GM21447 (cell line): ENCODE measurements around the gene POU3F3.

ENCODE experiments used
- ATAC-seq: cut with Tn5 transposase; IDR thresholded peaks from one replicate; pipeline ENCODE4 v1.9.1; 2021; ENCODE audit not compliant: unreplicated experiment

POU3F3 gene

DNA sequence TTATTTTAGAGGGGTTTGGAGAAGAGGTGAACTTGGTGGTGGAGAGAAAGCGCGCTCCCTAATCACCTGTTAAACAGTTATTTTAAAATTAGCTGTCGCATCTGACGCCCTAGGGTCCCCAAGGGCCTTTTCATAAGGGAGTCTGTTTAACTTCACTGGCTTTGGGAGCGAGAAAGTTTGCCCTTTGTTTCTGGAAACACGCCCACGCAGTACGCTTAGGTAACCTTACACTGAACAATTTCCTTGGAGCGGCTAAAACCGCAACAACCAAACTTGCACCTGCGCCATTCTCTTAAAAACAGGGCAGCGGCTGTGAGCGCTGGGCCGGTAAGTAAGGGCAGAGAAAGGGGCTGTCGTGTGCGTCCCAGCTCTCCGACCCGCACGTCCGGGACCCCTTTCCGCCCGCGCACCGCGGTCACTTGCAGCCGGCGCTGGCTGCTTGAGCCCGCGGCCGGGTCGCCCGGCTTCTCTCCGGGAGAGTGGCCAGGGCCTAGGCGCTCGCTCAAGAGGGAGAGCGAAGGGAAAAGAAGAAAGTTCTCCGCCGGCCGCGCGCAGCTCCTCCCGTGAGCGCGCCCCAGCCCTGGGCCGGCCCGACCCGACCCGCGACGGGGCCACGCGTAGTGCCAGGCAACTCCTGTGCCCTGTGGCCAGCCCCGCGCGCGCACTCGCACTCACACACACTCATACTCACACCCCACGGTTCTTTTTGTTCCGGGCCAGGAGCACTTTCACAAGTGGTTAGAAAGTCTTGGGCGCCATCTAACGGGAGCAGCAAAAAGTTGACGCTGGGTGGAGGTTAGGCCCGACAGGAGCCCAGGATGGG, 19.2 kb downstream of the POU3F3 start:
- ATAC-seq = peak; percentile 88

DNA sequence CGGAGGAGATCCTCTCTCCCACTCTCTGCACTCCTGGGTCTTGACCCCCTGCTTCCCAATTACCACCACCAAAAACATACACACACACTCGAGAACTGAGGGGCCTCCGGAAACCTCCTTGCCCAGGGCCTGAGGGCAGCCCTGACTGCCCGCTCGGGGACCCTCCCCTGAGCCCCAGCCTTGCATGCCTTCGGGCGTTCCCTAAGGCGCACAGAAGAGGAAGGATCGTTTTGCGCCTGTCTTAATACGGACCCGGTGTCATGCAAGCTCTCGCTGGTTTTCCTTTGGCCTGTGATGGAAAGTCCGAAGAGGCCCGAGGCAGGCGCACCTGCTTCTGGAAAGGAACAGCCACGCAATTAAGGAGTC, 19.8 kb downstream of the POU3F3 start:
- no peak for ATAC-seq

DNA sequence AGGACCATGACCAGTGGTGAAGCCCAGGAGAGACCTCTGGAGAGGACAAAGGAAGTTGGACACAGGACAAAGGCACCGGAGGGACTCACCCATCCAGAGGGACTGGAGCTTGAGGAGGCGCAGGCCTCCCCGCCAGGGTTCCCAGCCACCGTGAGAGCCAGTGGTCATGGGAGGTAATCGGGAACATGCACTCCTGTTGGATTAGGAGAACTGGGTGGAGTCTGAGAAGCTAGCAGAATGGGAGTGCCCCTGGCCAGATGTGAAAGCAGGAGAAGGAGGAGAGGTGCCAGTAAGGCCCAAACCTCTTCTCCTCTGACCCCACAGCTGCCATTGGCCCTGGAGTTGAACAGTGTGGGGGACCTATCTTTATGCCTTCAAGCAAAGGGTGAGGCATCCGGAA, 20.3 kb downstream of the POU3F3 start:
- no peak for ATAC-seq

DNA sequence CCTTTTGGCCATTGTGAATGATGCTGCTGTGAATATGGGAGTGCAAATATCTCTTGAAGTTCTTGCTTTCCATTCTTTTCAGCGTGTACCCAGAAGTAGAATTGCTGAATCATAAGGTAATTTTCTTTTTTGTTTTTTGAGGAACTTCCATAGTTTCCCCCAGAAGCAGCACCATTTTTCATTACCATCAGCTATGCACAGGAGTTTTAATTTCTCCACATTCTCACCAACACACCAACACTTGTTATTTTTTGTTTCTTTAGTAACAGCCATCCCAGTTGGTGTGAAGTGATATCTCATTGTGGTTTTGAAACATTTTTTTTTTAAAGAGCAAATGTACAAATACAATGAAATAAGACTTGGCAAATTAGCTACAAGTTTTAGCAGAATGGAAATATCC, 21.3 kb downstream of the POU3F3 start:
- no peak for ATAC-seq

DNA sequence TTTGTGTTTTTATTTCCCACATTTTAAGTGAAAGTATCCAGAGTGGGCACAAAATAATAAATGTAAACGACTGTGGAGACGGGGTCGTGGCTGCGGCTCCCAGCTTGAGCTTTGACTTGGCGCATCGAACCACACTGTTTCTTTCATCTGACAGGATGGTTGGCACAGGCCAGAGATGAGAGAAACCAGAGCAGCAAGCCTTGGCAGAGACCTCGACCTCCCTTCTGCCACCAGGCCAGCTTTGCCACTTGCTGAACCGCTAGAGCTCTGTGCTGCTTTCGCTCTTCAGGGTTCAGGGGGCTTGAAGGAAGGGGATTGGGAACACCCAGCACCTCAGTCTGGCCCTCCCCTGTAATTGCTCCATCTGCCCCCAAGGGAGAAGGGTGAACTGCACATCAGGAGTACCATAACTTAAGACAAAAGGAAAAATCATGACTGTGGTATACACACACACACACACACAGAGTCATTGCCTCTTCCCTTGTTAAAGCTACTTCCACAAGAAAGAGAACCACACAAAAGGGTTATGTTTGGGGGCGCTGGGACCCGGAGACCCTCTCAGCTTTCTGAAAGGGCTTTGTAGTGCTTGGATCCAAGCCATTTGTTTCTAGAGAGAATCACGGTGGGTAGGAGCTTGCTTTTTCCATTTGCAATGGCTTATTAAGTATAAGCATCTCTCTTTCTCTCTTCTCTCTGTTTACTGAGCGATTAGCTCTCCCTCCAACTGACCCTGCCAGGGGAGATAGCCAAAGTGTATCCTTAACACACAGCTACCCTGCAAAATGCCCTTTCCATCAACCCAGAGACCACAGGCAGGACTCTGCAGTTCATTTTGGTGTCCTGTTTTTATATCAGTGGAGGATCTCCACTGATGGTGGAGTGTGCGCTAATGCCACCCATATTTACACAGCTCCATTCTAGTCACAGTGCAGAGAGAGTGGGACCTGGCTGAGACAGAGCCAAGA, 23.0 kb downstream of the POU3F3 start:
- ATAC-seq = no peak

DNA sequence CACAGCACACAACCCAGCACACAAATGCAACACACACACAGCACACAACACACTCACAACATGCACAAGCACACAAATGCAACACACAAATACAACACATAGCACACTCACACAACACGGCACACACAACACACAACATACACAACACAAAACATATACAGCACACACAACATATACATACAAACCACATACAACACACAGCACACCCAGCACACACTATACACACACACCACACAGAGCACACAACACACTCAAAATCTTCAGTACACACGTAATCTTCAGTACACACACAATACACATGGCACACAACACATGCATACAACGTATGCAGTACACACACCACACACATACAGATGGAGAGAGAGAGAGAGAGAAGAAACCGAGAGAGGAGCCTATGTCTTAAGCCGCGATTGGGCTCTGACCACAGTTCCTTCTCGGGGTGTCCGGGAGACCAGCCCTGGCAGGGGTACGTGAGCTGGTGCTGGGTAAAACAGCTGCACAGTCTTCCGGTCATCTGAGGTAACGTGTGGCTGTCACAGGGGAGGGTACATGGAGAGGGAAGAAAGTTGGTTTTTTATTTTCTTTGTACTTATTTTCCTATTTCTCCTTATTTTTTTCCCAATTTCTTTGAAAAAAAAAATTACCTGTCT, 25.1 kb downstream of the POU3F3 start:
- ATAC-seq = no peak

DNA sequence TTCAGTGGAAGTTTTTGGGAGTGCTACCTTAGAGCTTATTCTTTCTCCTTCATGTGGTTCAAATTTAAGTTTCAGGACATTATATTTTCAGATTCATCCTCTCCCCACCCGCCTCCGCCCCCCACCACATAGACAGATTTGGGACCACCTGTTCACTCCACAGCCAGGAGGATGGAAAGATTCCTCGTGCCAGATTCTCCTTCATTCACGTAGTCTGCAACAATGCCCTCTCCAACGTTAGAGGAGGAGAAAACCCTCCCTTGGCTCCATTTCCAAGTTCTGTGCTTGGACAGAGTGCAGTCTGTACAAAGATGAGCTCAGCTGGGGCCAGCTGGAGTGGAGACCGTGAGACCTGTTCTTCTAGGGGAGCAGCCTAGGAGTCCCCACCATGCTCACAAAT, 26.2 kb downstream of the POU3F3 start:
- ATAC-seq = no peak

DNA sequence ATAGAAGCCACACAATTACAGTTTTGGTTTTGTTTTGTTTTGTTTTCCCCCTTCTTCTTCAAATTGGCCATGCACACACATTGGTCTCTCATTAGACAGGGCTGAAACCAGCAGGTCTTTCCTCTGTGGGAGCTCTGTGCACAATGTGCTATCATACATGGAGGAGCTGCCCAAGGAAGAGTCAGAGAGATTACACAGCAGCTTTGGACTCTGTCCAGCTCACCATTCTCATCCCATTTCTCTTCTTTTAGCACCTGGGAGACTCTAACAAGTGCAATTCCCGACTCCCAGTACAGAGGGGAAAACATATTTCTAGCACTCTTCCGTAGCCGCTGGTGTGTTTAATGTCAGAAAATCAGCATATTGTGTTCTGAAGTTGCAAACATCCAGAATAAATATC, 29.4 kb downstream of the POU3F3 start:
- no peak for ATAC-seq

DNA sequence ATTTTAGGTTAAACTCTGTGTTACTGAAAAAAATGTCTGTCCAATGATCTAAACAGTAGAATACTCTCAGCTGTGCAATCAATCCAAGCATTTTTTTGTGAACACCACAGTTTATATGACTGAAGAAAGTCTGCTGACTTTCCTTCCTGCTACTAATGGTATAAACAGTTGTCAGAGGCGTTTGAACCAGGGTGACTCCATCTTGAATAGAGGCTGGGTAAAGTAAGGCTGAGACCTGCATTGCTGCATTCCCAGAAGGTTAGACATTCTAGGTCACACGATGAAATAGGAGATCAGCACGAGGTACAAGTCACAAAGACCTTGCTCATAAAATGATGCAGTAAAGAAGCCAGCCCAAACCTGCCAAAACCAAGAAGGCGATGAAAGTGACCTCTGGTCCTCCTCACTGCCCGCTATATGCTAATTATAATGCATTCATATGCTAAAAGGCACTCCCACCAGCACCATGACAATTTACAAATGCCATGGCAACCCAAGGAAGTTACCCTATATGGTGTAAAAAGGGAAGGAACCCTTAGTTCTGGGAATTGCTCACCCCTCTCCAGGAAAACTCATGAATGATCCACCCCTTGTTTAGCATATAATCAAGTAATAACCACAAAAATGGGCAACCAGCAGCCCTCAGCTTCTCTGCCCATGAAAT, 31.3 kb downstream of the POU3F3 start:
- no peak for ATAC-seq

DNA sequence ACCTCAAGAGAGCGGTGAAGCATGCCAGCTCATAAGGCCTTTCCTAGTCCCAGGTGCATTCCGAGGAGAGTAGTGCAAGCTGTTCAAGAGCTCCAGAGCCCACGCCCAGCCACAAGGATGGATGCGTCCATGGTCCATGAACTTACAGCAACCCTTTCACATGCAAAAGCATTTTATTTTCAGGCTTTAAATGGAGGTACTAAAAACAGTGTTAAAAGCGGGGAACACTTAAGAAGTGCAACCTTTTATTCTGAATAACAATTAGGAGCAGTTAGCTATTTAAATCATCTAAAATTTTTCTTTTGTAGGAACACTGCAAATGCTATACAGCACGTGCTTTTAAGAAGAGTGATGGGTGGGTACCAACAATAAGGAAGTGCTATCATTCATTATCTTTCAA, 33.8 kb downstream of the POU3F3 start:
- no peak for ATAC-seq

DNA sequence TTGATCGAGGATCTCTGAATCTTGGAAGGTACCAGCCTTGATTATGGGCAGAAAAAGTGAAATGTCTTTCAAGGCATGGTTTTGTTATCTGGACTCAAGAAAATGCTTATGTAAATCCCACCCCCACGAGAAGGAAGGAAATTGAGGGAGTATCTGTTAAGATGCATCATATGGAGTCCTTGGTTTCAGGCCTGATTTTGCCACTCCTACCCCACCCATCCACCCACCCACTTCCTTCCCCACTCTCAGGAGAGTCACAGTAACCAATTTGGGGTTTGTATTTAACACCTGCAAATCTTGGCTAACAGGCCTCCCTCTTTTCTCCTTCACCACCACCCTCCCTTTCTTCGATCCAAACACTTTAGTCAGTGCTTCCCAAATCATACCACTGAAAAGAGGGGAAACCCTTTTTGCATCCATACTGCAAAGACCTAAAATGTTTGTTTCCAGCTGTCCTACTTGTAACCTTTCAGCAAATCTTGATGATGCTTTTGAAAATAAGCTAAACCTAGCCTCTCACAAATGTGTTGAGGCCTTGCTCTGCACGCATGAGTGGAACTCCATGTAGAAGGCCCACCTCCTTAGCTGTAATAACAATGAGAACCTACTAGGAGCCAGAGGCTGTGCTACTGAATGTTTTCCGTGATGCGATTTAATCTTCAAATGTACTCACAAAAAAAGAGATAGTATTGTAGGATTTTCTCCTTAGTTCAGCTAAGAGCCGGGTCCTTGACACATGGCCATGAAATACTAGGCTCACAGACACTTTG, 34.8 kb downstream of the POU3F3 start:
- no peak for ATAC-seq

DNA sequence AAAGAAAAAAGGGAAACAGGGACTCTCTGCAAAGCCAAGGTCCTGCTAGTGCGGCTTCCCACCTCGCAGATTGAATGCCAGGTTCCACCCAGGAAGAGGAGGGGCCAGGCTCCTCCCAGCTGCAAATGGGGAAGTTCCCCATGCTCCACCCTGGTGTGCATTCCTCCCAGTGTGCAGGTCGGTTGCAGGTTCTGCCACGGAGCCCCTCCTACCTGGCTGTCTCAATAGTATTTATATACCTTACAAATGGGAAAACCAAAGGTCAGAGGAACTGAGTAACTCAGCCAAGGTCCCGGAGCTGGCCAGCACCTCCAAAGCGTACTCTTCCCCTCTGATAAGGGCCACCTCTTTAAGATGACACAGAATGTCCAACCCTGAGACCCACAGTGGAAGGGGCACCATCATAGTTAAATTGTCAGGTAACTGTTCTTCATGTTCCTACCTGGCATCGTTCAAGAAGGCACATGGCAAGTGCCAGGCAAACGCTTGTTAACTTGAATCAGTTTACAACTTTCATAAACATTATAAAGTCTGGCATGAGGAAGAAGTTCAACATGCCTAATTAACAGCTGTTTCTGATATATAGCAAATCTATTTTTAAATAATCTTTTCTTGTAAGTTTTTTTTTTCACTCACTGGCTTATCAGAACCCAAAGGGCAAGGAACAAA, 35.5 kb downstream of the POU3F3 start:
- no peak for ATAC-seq

DNA sequence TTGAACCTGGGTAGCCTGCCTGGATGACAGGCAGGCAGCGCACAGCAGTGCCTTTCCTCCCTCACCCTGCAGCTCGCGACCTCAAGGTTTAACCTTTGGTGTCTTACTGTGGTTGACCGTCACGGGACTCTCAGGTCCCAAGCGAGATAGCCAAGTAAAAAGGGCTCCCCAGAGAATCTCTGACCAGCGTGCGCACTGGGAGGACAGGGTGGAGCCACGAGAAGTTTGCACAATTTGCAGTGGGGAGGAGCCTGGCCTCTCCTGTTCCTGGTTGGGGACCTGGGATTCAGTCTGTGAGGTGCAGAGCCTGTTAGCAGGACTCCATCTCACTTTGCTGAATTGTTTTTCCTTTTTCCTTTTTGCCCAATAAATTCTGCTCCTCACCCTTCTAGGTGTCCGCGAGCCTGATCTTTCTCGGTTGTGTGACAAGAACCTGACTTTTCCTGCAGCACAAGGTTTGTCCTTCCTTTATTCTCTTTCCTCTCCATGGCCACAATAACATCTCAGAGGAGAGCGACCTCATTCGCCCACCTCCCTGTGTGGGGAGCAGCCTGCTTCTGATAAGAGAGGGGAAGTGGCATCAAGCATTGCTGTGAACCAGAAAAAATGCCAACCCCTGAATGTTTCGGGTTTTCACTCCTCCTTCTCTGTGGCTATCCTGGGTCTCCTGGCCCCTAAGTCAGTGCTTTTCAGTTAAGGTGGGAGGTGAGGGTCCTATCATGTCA, 36.2 kb downstream of the POU3F3 start:
- no peak for ATAC-seq

DNA sequence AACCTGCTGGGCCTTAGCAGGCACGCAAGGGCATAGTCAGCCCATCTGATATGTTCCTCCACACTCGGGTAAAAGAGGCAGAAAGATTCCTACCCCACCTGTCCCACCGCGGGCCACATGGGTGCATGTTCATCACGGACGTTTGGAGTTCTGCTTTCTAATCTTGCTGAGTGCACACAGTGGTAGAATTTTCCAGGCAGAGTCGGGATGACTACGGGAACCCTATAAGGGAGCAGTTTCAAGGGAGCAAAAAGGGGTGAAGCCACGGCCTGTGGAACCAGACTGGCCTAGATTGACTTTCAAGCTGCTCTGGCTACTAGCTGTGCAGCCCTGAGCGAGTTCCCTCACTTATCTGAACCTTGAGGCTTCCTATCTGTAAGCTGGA, 36.8 kb downstream of the POU3F3 start:
- no peak for ATAC-seq

DNA sequence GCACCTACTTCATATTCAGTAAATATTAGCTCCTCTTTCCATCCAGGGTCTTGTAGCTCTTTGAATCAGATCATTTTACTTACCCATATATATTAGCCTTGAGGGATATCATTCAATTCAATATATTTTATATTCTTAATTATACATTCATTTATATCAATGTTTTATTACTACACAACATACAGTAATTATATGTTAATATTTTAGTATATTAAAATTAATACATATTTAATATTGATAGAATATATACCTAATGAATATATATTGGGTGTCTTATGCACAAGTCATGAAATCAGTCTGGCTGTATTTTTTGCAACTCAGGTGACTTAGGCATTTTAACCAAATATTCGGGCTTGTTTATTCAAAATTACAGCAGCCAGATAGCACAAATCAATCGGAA, 37.2 kb downstream of the POU3F3 start:
- no peak for ATAC-seq

DNA sequence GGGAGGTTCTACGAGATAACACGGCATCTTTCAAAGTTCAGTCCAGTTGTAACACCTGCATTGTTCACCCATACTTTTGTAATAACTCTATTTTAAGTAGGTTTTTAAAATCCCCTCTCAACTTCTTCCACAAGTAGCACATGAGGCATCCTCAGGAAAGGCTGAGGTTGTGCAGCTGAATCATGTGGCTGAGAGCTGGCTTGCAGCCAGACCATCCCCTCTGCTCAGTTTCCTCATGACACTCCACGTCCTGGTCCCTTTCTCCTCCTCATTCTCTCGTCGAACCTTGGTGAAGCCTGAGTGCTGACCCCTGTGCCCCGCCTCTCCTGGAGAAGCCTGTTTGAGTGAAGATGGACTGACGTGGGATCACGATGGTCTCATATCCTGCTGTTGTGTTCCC, 42.5 kb downstream of the POU3F3 start:
- ATAC-seq = no peak

DNA sequence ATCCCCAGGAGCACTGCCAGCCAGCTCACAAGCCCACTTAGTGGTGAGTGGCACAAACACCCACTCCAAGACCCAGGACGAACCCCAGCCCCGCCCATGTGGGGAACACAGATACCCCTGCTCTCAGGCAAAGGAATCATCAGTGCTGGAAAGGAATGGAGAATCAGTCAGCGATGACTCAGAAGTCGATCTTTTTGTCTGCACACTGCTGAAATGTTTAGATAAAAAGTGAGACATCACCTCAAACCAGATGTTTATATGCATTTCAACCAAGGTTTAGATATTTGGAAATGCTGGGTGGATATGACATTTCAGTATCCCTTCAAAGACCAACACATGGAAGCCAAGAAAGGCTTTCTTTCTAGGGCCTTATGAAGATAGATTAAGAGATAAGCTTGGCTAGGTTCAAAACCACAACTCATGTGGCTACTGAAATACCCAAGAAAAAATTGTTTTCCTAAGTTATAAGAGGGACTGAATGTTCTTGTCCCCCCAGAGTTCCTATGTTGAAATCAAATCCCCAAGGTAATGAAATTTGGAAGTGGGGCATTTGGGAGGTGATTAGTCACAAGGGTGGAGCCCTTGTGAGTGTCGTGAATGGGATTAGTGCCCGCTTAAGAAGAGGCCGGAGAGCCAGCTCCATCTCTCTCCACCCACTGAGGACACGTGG, 43.7 kb downstream of the POU3F3 start:
- ATAC-seq = no peak

DNA sequence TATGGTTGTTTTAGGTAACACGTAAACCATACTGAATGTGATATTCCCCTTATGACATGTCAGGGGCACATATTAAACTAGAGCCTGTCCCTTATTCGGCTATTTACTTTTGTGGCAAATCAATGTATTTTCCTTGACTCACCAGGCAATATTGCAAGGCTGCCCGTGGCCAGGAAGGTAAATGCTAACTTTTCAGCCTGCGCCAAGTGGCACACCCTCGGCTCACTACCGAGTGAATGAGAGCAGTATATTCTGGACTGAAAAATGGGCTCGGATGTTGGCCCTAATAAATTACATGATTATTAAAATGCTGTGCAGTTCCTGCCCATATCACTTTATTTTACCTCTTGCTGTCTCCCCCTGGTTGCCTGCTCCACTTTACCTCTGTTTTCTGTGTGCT, 46.7 kb downstream of the POU3F3 start:
- ATAC-seq = no peak
